Measurements from ENCODE around the gene SWAP70. TPM values are rescaled to one million over a fixed set of nuclear protein-coding genes. Genes with fewer than 3 reads are reported as not detected.

SWAP70 gene
- total and polyA plus RNA-seq, 9 of the 15 experiments (the other 6 are each of a cell fraction or from before 2014, with no cell fraction given): 1.7 to 4.9 (median 3.9) TPM

DNA sequence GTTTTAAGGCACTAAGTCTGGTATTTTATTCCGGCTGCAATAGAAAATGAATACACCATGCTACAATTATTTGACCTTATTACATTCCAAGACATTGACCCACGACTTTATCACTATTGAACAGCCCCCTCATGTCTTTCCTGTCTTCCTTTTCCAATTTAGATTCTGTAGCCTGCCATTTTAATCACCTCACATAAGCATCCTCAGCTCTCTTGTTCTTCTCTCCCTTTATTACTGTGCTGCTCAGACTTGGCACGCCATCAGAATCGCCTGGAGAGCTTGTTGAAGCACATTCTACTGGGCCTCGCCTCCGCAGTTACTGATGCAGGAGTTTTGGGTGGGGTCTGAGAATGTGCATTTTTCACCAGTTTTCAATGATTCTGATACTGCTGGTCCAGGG is 38.7 kb upstream of the SWAP70 start (continued):
- TF ChIP-seq, protein P1, sequence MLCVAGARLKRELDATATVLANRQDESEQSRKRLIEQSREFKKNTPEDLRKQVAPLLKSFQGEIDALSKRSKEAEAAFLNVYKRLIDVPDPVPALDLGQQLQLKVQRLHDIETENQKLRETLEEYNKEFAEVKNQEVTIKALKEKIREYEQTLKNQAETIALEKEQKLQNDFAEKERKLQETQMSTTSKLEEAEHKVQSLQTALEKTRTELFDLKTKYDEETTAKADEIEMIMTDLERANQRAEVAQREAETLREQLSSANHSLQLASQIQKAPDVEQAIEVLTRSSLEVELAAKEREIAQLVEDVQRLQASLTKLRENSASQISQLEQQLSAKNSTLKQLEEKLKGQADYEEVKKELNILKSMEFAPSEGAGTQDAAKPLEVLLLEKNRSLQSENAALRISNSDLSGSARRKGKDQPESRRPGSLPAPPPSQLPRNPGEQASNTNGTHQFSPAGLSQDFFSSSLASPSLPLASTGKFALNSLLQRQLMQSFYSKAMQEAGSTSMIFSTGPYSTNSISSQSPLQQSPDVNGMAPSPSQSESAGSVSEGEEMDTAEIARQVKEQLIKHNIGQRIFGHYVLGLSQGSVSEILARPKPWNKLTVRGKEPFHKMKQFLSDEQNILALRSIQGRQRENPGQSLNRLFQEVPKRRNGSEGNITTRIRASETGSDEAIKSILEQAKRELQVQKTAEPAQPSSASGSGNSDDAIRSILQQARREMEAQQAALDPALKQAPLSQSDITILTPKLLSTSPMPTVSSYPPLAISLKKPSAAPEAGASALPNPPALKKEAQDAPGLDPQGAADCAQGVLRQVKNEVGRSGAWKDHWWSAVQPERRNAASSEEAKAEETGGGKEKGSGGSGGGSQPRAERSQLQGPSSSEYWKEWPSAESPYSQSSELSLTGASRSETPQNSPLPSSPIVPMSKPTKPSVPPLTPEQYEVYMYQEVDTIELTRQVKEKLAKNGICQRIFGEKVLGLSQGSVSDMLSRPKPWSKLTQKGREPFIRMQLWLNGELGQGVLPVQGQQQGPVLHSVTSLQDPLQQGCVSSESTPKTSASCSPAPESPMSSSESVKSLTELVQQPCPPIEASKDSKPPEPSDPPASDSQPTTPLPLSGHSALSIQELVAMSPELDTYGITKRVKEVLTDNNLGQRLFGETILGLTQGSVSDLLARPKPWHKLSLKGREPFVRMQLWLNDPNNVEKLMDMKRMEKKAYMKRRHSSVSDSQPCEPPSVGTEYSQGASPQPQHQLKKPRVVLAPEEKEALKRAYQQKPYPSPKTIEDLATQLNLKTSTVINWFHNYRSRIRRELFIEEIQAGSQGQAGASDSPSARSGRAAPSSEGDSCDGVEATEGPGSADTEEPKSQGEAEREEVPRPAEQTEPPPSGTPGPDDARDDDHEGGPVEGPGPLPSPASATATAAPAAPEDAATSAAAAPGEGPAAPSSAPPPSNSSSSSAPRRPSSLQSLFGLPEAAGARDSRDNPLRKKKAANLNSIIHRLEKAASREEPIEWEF (CRISPR knock-in tag; IDR thresholded peaks at IDR 0.05): no peak
- TF ChIP-seq, protein P2, sequence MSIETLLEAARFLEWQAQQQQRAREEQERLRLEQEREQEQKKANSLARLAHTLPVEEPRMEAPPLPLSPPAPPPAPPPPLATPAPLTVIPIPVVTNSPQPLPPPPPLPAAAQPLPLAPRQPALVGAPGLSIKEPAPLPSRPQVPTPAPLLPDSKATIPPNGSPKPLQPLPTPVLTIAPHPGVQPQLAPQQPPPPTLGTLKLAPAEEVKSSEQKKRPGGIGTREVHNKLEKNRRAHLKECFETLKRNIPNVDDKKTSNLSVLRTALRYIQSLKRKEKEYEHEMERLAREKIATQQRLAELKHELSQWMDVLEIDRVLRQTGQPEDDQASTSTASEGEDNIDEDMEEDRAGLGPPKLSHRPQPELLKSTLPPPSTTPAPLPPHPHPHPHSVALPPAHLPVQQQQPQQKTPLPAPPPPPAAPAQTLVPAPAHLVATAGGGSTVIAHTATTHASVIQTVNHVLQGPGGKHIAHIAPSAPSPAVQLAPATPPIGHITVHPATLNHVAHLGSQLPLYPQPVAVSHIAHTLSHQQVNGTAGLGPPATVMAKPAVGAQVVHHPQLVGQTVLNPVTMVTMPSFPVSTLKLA (conservative IDR thresholded peaks at IDR 0.05): no peak
- TF ChIP-seq, protein P3, sequence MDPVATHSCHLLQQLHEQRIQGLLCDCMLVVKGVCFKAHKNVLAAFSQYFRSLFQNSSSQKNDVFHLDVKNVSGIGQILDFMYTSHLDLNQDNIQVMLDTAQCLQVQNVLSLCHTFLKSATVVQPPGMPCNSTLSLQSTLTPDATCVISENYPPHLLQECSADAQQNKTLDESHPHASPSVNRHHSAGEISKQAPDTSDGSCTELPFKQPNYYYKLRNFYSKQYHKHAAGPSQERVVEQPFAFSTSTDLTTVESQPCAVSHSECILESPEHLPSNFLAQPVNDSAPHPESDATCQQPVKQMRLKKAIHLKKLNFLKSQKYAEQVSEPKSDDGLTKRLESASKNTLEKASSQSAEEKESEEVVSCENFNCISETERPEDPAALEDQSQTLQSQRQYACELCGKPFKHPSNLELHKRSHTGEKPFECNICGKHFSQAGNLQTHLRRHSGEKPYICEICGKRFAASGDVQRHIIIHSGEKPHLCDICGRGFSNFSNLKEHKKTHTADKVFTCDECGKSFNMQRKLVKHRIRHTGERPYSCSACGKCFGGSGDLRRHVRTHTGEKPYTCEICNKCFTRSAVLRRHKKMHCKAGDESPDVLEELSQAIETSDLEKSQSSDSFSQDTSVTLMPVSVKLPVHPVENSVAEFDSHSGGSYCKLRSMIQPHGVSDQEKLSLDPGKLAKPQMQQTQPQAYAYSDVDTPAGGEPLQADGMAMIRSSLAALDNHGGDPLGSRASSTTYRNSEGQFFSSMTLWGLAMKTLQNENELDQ (CRISPR knock-in tag; IDR thresholded peaks at IDR 0.05; ENCODE audit: borderline replicate concordance): no peak
- TF ChIP-seq, protein P4, sequence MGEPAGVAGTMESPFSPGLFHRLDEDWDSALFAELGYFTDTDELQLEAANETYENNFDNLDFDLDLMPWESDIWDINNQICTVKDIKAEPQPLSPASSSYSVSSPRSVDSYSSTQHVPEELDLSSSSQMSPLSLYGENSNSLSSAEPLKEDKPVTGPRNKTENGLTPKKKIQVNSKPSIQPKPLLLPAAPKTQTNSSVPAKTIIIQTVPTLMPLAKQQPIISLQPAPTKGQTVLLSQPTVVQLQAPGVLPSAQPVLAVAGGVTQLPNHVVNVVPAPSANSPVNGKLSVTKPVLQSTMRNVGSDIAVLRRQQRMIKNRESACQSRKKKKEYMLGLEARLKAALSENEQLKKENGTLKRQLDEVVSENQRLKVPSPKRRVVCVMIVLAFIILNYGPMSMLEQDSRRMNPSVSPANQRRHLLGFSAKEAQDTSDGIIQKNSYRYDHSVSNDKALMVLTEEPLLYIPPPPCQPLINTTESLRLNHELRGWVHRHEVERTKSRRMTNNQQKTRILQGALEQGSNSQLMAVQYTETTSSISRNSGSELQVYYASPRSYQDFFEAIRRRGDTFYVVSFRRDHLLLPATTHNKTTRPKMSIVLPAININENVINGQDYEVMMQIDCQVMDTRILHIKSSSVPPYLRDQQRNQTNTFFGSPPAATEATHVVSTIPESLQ (CRISPR knock-in tag; IDR thresholded peaks at IDR 0.05): no peak

Data from K562 (cell line).